ENCODE data around the gene COL13A1.

Gene COL13A1

GRCh38 chr10:69891057-69891617 lies 89.4 kb downstream of the COL13A1 start:
- no peak for DNase-seq

GRCh38 chr10:69892406-69892805 lies 90.7 kb downstream of the COL13A1 start:
- no peak for DNase-seq

- no peak for DNase-seq
Observed at GRCh38 chr10:69892816-69893215, 91.1 kb downstream of the COL13A1 start.

GRCh38 chr10:69893271-69893900 lies 91.7 kb downstream of the COL13A1 start:
- no peak for DNase-seq

DNA sequence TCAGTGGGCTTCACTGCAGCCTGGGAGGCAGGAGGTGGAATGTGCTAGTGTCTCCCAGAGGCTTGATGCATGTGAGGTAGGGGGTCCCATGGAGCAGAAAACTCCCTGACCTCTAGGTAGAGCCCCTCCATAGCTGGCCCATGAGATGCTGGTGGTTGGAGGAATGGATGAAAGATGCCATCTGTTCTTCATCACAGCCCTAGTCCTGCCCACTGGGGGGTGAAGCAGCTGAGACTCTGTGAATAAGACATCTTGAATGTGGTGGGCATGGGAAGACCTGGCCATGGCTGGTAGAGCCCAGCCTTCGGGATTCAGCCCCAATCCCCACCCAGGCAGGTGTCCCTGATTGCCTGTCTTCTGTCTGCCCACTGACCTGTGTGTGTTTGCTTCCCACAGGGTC lies 92.5 kb downstream of the COL13A1 start:
- no peak for DNase-seq

- DNase-seq = peak; percentile 92
Observed at GRCh38 chr10:69895759-69896158, 94.1 kb downstream of the COL13A1 start.

- no peak for DNase-seq
Observed at GRCh38 chr10:69896606-69897231, 95.0 kb downstream of the COL13A1 start.

DNA sequence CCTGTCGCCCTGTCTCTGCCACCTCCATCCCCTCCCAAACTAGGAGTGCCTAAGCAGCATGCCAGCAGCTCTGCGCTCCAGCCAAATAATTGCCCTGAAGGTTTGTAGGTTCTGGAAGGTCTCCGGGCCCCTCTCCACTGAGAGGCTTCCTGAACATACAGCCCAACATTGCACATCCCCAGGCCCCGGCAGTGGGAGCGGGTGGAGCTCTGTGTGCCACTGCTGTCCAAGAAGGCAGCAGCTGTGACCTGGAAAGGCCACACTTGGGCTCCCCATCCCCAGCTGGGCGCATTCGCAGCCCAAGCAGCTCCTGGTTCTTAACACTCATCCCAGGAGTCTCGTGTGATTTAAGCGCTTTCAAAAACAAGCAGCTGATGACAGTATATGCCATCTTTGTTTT lies 95.7 kb downstream of the COL13A1 start:
- no peak for DNase-seq

DNA sequence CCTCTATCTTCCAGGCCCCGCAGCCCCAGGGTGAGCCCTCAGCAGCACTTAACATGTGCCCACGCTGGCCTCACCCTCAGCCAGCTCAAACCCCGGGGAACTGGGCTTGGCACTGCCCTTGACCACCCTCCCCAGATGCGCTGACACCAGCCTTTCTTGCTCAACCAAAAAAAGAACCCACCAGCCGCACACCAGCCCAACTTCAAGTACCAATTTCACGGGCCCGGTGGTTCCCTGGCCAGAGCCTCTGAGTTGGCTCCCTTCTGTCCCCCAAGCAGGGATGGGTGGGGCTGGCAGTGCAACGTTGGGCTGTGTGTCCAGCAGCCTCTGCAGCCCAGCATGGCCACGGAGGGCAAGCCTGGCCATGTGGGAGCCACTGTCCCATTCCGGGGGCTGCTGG lies 96.3 kb downstream of the COL13A1 start:
- DNase-seq = no peak

DNA sequence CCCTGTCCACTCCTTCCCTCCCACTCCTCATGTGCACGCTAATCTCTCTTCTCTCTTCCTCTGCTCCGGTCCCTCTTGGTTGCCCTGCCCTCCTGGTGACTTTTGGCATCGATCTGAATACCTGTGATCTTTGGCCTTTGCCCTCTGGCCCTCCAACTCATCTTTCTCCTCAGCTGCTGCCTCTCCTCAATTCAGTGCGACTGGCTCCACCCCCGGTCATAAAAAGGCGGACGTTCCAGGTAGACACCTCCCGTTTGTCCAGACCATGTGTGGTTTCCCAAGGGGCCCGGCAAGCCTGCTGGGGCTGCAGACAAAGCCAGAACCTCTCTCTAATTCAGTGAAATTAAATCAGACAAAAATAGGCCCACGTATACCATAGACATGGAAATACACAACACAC lies 96.8 kb downstream of the COL13A1 start:
- DNase-seq = no peak

DNA sequence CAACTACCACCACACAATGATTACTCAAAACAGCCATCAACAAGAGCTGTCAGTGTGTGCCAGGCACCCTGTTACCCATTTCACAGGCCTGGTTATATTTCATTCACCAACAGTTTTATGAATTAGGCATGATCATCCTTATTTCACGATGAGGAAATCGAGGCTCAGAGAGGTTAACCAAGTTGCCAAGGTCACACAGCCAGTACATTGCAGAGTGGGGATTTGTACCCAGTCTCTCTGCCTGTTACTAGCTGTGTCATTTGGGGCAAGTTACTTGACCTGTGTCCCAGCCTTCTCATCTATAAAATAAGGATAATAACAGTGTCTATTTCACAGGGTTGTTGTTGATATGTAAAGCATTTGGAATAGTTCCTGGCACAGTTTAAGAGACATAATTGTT lies 97.2 kb downstream of the COL13A1 start:
- DNase-seq = no peak

DNA sequence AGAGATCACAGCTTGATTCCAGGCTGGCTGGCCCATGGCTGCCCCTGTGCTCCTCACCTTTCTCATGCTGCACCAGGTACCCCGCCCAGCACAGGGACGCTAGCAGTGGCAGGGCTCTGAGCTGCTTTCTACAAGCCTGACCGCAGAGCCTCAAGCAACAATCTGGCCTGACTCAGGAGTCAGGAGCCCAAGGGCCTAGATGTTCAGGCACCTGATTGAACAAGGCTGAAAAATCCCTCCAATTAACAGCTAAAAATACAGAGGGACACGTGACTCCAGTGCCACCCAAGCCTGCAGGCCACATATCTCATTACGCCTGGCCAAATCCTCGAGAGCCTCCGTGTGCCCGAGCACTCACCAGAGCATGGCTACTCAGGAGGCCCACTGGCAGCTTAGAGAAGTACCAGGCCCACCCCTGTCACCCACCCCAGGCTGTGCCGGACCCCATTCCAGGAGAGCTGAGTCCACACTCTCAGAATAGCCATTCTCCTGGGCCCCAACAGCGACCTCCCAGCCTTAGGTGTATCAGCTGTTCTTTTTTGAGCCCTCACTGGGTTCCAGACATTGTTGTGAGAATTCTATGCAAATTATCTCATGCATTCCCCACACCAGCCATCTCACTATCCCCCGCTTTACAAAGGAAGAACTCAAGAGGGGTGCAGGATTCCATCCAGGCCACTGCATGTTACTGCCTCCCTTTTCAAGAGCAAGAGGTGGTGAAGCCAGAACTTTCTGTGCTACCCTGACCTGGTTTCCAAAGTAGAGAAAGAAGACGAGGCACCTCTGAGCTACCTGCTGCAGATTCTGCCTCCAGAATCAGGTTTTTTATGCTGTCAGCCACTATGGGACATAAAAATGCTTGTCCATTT lies 98.3 kb downstream of the COL13A1 start:
- no peak for DNase-seq

DNA sequence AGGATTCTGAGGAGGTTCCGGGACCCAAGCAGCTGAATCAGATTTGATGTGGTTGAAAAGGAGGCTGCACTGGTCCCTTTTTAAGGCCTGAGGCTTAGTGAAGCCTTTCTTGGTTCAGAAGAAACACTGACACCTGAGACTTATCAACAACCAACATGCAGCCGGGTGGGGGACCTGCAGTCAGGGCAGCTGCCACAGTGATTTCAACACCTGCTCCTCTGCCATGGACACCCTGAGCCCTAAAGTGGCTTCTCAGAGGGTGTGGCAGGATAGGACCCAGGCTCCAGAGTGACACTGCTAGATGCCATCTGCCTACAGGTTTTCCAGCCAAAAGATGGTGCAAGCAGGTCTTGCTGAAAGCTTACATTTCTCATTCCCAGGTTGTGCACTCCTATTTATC lies 99.3 kb downstream of the COL13A1 start:
- no peak for DNase-seq

- peak; percentile 53 for DNase-seq
Observed at GRCh38 chr10:69901628-69902505, 100.2 kb downstream of the COL13A1 start.

- DNase-seq = no peak
Observed at GRCh38 chr10:69902835-69903535, 101.3 kb downstream of the COL13A1 start.

- no peak for DNase-seq
Observed at GRCh38 chr10:69904533-69904932, 102.8 kb downstream of the COL13A1 start.

DNA sequence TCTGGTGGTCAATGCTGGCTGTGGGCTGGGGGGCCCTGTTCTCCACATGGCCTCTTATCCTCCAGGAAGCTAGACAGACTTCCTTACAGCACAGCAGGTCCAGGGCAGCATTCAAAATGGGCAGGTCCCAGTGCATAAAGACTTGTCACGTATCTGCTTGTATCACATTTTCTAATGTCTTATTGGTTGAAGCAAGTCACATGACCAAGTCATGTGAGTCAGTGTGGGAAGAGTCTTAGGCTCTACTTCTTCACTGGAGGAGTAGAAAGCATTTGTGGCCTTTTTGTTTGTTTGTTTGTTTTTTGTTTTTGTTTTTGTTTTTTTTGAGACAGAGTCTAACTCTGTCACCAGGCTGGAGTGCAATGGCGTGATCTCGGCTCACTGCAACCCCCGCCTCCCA lies 104.7 kb downstream of the COL13A1 start:
- no peak for DNase-seq

DNA sequence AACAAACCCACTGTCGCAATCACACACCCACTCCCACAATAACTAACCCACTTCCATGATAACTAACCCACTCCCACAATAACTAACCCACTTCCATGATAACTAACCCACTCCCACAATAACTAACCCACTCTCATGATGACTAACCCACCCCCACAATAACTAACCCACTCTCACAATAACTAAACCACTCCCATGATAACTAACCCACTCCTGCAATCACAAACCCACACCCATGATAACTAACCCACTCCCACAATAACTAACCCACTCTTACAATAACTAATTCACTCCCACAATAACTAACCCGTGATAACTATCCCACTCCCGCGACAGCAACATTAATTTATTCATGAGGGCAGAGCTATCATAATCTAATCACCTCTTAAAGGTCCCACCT lies 105.8 kb downstream of the COL13A1 start:
- DNase-seq = no peak

DNA sequence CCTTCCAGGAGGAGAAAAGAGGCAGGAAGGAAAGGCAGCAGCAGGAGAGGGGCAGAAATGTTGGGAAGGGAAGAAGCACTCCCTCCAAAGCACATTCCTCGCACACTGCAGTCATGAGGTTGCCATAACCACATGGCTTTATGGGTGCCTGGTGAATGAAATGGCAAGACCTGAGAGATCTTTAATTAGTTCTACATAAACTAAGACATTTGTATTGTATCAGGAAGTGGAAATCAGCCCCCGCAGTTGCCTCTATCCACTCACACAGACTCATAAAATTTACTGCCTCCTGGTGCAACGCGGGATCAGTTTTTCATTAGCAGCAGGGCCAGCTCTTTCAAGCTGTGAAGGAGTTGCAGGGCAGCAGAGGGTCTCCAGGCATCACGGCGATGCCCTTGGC lies 106.4 kb downstream of the COL13A1 start:
- peak; percentile 24 for DNase-seq

DNA sequence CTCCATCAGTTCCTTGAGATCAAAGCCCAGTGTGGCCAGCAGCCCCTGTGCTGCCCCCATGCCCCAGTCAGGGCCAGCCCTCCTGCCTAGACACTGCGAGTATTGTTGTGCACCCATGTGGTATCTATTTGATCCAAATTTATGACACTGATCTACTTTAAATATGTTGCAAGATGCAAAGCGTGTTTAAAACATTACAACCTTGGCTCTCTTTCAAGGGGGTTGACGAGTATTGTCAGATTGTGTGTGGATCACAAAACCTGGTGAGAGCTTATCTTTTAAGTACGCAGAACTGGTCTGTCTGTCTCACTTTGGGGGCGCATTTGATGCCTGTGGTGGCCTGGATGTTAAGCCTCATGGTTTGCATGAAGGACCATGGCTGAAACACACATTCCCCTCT lies 108.9 kb downstream of the COL13A1 start:
- DNase-seq = peak; percentile 24

- DNase-seq = no peak
Observed at GRCh38 chr10:69911613-69912528, 110.2 kb downstream of the COL13A1 start.

Data from fibroblast of skin of abdomen (primary cell).